HEK293T (cell line): ENCODE results near the gene NT5C3B.
"Not testable (repeated sequence)": the region's sequence is repeated elsewhere in the genome, so short reads cannot be mapped to it uniquely, and the experiment has no call there.

ENCODE experiments used
- CTCF ChIA-PET: fragments of 350-600 bp; formaldehyde crosslinking; extraction: SDS; loops from one replicate; lab custom pipeline; 2021; ENCODE audit warnings: antibody characterized with exemption, inconsistent platforms; lab: Yijun Ruan, JAX
- POLR2A ChIA-PET: fragments of 350-600 bp; formaldehyde crosslinking; extraction: SDS; loops from one replicate; lab custom pipeline; 2020; ENCODE audit warnings: antibody characterized with exemption, inconsistent platforms; lab: Yijun Ruan, JAX
- DNase-seq: peaks from one replicate; pipeline ENCODE4 v3.0.0; 2012; ENCODE audit warnings: mixed read lengths; ENCODE audit errors: extremely low spot score
- ARNT ChIP-seq: fragments of 450-650 bp; IDR thresholded peaks from 2 replicates; pipeline ENCODE4 v1.6.1; 2017; ENCODE audit warnings: mild to moderate bottlenecking
- BHLHE40 ChIP-seq: fragments of 450-650 bp; IDR thresholded peaks from 2 replicates; pipeline ENCODE4 v1.6.1; 2016; ENCODE audit warnings: mild to moderate bottlenecking, moderate library complexity, borderline replicate concordance
- CTBP1 ChIP-seq: fragments of 450-650 bp; IDR thresholded peaks from 2 replicates; pipeline ENCODE4 v1.6.1; 2016; ENCODE audit warnings: borderline replicate concordance
- ELF4 ChIP-seq: fragments of 450-650 bp; IDR thresholded peaks from 2 replicates; pipeline ENCODE4 v1.6.1; 2017; ENCODE audit warnings: antibody characterized with exemption
- FOXA1 ChIP-seq: fragments of 450-650 bp; IDR thresholded peaks from 2 replicates; pipeline ENCODE4 v1.6.1; 2016; ENCODE audit warnings: mild to moderate bottlenecking
- FOXK2 ChIP-seq: fragments of 450-650 bp; IDR thresholded peaks from 2 replicates; pipeline ENCODE4 v1.6.1; 2016; ENCODE audit warnings: mild to moderate bottlenecking
- FOXM1 ChIP-seq: fragments of 450-650 bp; IDR thresholded peaks from 2 replicates; pipeline ENCODE4 v1.6.1; 2017; ENCODE audit warnings: mild to moderate bottlenecking, borderline replicate concordance
- HDGF ChIP-seq: fragments of 450-650 bp; IDR thresholded peaks from 2 replicates; pipeline ENCODE4 v1.6.1; 2017; ENCODE audit warnings: antibody characterized with exemption, borderline replicate concordance
- L3MBTL2 ChIP-seq: fragments of 450-650 bp; conservative IDR thresholded peaks from 2 replicates; pipeline ENCODE4 v1.6.1; 2016; ENCODE audit warnings: mild to moderate bottlenecking
- LEF1 ChIP-seq: fragments of 450-650 bp; IDR thresholded peaks from 2 replicates; pipeline ENCODE4 v1.6.1; 2017; ENCODE audit warnings: mild to moderate bottlenecking, borderline replicate concordance
- NFRKB ChIP-seq: fragments of 450-650 bp; IDR thresholded peaks from 2 replicates; pipeline ENCODE4 v1.6.1; 2016; ENCODE audit warnings: mild to moderate bottlenecking, moderate library complexity
- PKNOX1 ChIP-seq: fragments of 450-650 bp; IDR thresholded peaks from 2 replicates; pipeline ENCODE4 v1.6.1; 2016
- SP1 ChIP-seq: fragments of 450-650 bp; IDR thresholded peaks from 2 replicates; pipeline ENCODE4 v1.6.1; 2017
- SUZ12 ChIP-seq: fragments of 450-650 bp; IDR thresholded peaks from 2 replicates; pipeline ENCODE4 v1.6.1; 2016; ENCODE audit warnings: mild to moderate bottlenecking
- TARDBP ChIP-seq: fragments of 450-650 bp; IDR thresholded peaks from 2 replicates; pipeline ENCODE4 v1.6.1; 2016
- ZNF384 ChIP-seq: fragments of 450-650 bp; IDR thresholded peaks from 2 replicates; pipeline ENCODE4 v1.6.1; 2016

Gene NT5C3B

GRCh38 chr17:41835214-41835799 is 725 bp downstream of the NT5C3B start:
- DNase-seq: no peak
- ChIA-PET POLR2A (interaction anchor here (0.9 to 5.9 kb wide), 13 partner anchors 11 to 146 kb away, joined by 3 to 40 read pairs (median 7); partner anchors contain the start of genes ACLY, EIF1, FKBP10 and JUP), CTCF (interaction anchor here (0.6 to 1.4 kb wide), 5 partner anchors 13 to 124 kb away, joined by 3 to 5 read pairs (median 4); partner anchors contain the start of gene JUP)
- TF ChIP-seq L3MBTL2: no peak
- TF ChIP-seq FOXM1: no peak
- TF ChIP-seq PKNOX1: no peak
- no peak for TF ChIP-seq TARDBP
- no peak for TF ChIP-seq CTBP1
- no peak for TF ChIP-seq SUZ12
- no peak for TF ChIP-seq LEF1
- TF ChIP-seq HDGF: no peak
- no peak for TF ChIP-seq ELF4
- TF ChIP-seq ARNT: no peak
- no peak for TF ChIP-seq SP1
- TF ChIP-seq NFRKB: no peak
- no peak for TF ChIP-seq FOXK2
- TF ChIP-seq FOXA1: no peak

GRCh38 chr17:41829961-41830360 is 6.1 kb downstream of the NT5C3B start:
- CTCF ChIA-PET, DNase-seq: not testable (repeated sequence)
- POLR2A ChIA-PET: interaction anchor here (1.1 to 4.0 kb wide), 5 partner anchors 10 to 141 kb away, joined by 3 to 12 read pairs (median 8); partner anchors contain the start of genes ACLY, EIF1, FKBP10 and KLHL11

GRCh38 chr17:41825175-41825845 is 10.7 kb downstream of the NT5C3B start:
- CTCF ChIA-PET: no interaction called here
- TF ChIP-seq L3MBTL2 (no peak), FOXK2 (no peak), SUZ12 (no peak), ELF4 (no peak), FOXA1 (no peak), NFRKB (no peak), LEF1 (no peak), PKNOX1 (no peak)
- POLR2A ChIA-PET: interaction anchor here (1.1 to 1.4 kb wide), 3 partner anchors 13 to 136 kb away, joined by 3 to 7 read pairs (median 4); partner anchors contain the start of genes FKBP10 and P3H4
- DNase-seq: no peak

- no peak for DNase-seq
- POLR2A ChIA-PET: interaction anchor here (0.7 to 3.2 kb wide), 4 partner anchors 10 to 135 kb away, joined by 3 to 29 read pairs (median 6); partner anchors contain the start of genes FKBP10, NT5C3B and P3H4
- CTCF ChIA-PET: no interaction called here
- TF ChIP-seq HDGF: no peak
- no peak for TF ChIP-seq L3MBTL2
- TF ChIP-seq FOXK2: no peak
- TF ChIP-seq NFRKB: no peak
- no peak for TF ChIP-seq ZNF384
- TF ChIP-seq SP1: no peak
- no peak for TF ChIP-seq BHLHE40
- TF ChIP-seq ELF4: no peak
- TF ChIP-seq ARNT: no peak
- no peak for TF ChIP-seq CTBP1
- TF ChIP-seq SUZ12: no peak
- no peak for TF ChIP-seq FOXM1
- TF ChIP-seq LEF1: no peak
- TF ChIP-seq FOXA1: no peak
- no peak for TF ChIP-seq TARDBP
- TF ChIP-seq PKNOX1: no peak
Measured at GRCh38 chr17:41824086-41824485, 11.9 kb downstream of the NT5C3B start.

- DNase-seq: no peak
- no peak for TF ChIP-seq FOXA1
- no peak for TF ChIP-seq PKNOX1
- no peak for TF ChIP-seq ELF4
- TF ChIP-seq TARDBP: no peak
- TF ChIP-seq BHLHE40: no peak
- no peak for TF ChIP-seq SP1
- TF ChIP-seq ZNF384: no peak
- TF ChIP-seq SUZ12: no peak
- TF ChIP-seq NFRKB: no peak
- TF ChIP-seq FOXK2: no peak
- no peak for TF ChIP-seq HDGF
- TF ChIP-seq L3MBTL2: no peak
- TF ChIP-seq ARNT: no peak
- TF ChIP-seq CTBP1: no peak
- TF ChIP-seq FOXM1: no peak
- TF ChIP-seq LEF1: no peak
- ChIA-PET POLR2A (interaction anchor here (0.7 to 3.2 kb wide), 3 partner anchors 9 to 12 kb away, joined by 3 to 29 read pairs (median 8); partner anchors contain the start of genes FKBP10, NT5C3B and P3H4), CTCF (no interaction called here)
Measured at GRCh38 chr17:41823580-41823979, 12.5 kb downstream of the NT5C3B start.
